ENCODE results near the gene ATP6AP2.

GRCh38 chrX:40646489-40647306 lies 65.9 kb downstream of the ATP6AP2 start:
- no peak for TF ChIP-seq CTCF (IDR thresholded peaks at IDR 0.05; ENCODE audit: low read depth, low read length, missing input control)
- no peak for TF ChIP-seq TAF1 (conservative IDR thresholded peaks at IDR 0.05)
- no peak for TF ChIP-seq JUND (IDR thresholded peaks at IDR 0.05)
- TF ChIP-seq FOXA1 (IDR thresholded peaks at IDR 0.05), result no peak
- no peak for TF ChIP-seq RAD21 (IDR thresholded peaks at IDR 0.05)
